IMR-90 (cell line): ENCODE measurements around the gene ZNF507. TPM values are rescaled to one million over a fixed set of nuclear protein-coding genes. Genes with fewer than 3 reads are reported as not detected.

Experiments
- ATAC-seq: fragments of 200-7000 bp; cut with Tn5 transposase; 2 replicates; pipeline ENCODE4 v1.9.1; 2020; ENCODE audit warnings: low read depth, mild to moderate bottlenecking, moderate library complexity
- BruUV-seq: library from RNA; stranded (reverse); fragments of 400-500 nt; replicated peaks from 2 replicates; lab custom pipeline; 2021; lab: Mats Ljungman, UMichigan
- CTCF ChIA-PET: fragments of 300-600 bp; formaldehyde crosslinking; extraction: SDS; loops from one replicate; lab custom pipeline; 2021; ENCODE audit warnings: antibody characterized with exemption; lab: Yijun Ruan, JAX
- POLR2A ChIA-PET: fragments of 300-600 bp; sonication (Branson Sonifier 250); formaldehyde crosslinking; loops from one replicate; lab custom pipeline; 2022; ENCODE audit warnings: antibody characterized with exemption; ENCODE audit not compliant: unreplicated experiment; lab: Charles Lee
- DNase-seq: peaks from one replicate; pipeline ENCODE4 v3.0.0; 2013
- H2AFZ ChIP-seq: replicated peaks from 2 replicates; pipeline ENCODE3; 2013; ENCODE audit warnings: low read length, mild to moderate bottlenecking; ENCODE audit not compliant: poor library complexity
- H2AK5ac ChIP-seq: 2 replicates; pipeline ENCODE4 v1.6.1; 2013; ENCODE audit warnings: low read depth, low read length, inconsistent platforms
- H2AK9ac ChIP-seq: replicated peaks from 2 replicates; pipeline ENCODE3; 2013; ENCODE audit warnings: mild to moderate bottlenecking, low read depth, low read length, moderate library complexity; ENCODE audit not compliant: poor library complexity
- H2BK120ac ChIP-seq: 2 replicates; pipeline ENCODE4 v1.6.1; 2013; ENCODE audit warnings: low read depth, low read length, inconsistent platforms
- H2BK15ac ChIP-seq: 3 replicates; pipeline ENCODE4 v1.6.1; 2013; ENCODE audit warnings: low read depth, low read length, inconsistent platforms
- H2BK20ac ChIP-seq: 2 replicates; pipeline ENCODE4 v1.6.1; 2013; ENCODE audit warnings: low read depth, mild to moderate bottlenecking, inconsistent platforms, low read length, moderate library complexity
- H2BK5ac ChIP-seq: 2 replicates; pipeline ENCODE4 v1.6.1; 2013; ENCODE audit warnings: mild to moderate bottlenecking, low read depth, low read length, inconsistent platforms; ENCODE audit not compliant: poor library complexity, severe bottlenecking
- H3K14ac ChIP-seq: replicated peaks from 2 replicates; pipeline ENCODE4 v1.6.1; 2013; ENCODE audit warnings: low read depth, low read length, inconsistent platforms
- H3K18ac ChIP-seq: 2 replicates; pipeline ENCODE4 v1.6.1; 2013; ENCODE audit warnings: low read depth, low read length, control low read depth
- H3K23ac ChIP-seq: 2 replicates; pipeline ENCODE4 v1.6.1; 2013; ENCODE audit warnings: low read depth, low read length, inconsistent platforms
- H3K27ac ChIP-seq: 2 replicates; pipeline ENCODE4 v1.5.1; 2013; ENCODE audit warnings: mild to moderate bottlenecking, control low read depth, low read length; ENCODE audit not compliant: insufficient read depth
- H3K27me3 ChIP-seq: 2 replicates; pipeline ENCODE4 v1.6.1; 2013; ENCODE audit warnings: low read length; ENCODE audit not compliant: control insufficient read depth, insufficient read depth
- H3K36me3 ChIP-seq: 2 replicates; pipeline ENCODE4 v1.6.1; 2013; ENCODE audit warnings: low read length, mixed read lengths; ENCODE audit not compliant: control insufficient read depth, insufficient read depth
- H3K4ac ChIP-seq: 2 replicates; pipeline ENCODE4 v1.6.1; 2013; ENCODE audit warnings: low read depth, low read length, inconsistent platforms
- H3K4me1 ChIP-seq: 2 replicates; pipeline ENCODE4 v1.6.1; 2013; ENCODE audit warnings: low read length, mixed read lengths; ENCODE audit not compliant: control insufficient read depth, insufficient read depth
- H3K4me2 ChIP-seq: 2 replicates; pipeline ENCODE4 v1.6.1; 2013; ENCODE audit warnings: low read depth, mild to moderate bottlenecking, control low read depth, low read length, moderate library complexity
- H3K4me3 ChIP-seq: 2 replicates; pipeline ENCODE4 v1.5.1; 2013; ENCODE audit warnings: low read depth, mild to moderate bottlenecking, control low read depth, low read length, moderate library complexity; ENCODE audit not compliant: insufficient read depth
- H3K56ac ChIP-seq: 2 replicates; pipeline ENCODE4 v1.6.1; 2013; ENCODE audit warnings: low read length, inconsistent platforms; ENCODE audit not compliant: insufficient read depth; ENCODE audit errors: extremely low read depth
- H3K79me1 ChIP-seq, 2 experiments: 2 replicates each; pipeline ENCODE4 v1.6.1; 2013; ENCODE audit warnings: low read length in 2 of 2, inconsistent platforms in 1 of 2, low read depth in 1 of 2
- H3K9ac ChIP-seq: 2 replicates; pipeline ENCODE4 v1.6.1; 2013; ENCODE audit warnings: low read depth, low read length, control low read depth
- H3K9me1 ChIP-seq: 2 replicates; pipeline ENCODE4 v1.6.1; 2013; ENCODE audit warnings: low read length, inconsistent platforms; ENCODE audit not compliant: insufficient read depth
- H3K9me3 ChIP-seq: 2 replicates; pipeline ENCODE4 v1.6.1; 2013; ENCODE audit warnings: low read length; ENCODE audit not compliant: control insufficient read depth, insufficient read depth
- H4K20me1 ChIP-seq: 2 replicates; pipeline ENCODE4 v1.6.1; 2013; ENCODE audit warnings: low read length, inconsistent platforms; ENCODE audit not compliant: insufficient read depth
- H4K5ac ChIP-seq: 2 replicates; pipeline ENCODE4 v1.6.1; 2013; ENCODE audit warnings: mild to moderate bottlenecking, low read depth, low read length, control low read depth
- H4K8ac ChIP-seq, 2 experiments: 2 replicates each; pipeline ENCODE4 v1.6.1; 2013; ENCODE audit warnings: low read depth in 2 of 2, low read length in 2 of 2, control low read depth in 1 of 2, inconsistent platforms in 1 of 2
- H4K91ac ChIP-seq: 2 replicates; pipeline ENCODE4 v1.6.1; 2013; ENCODE audit warnings: low read depth, low read length, inconsistent platforms; ENCODE audit not compliant: insufficient read depth
- FOS ChIP-seq: fragments of 150-350 bp; IDR thresholded peaks from 2 replicates; pipeline ENCODE4 v1.6.1; 2016; ENCODE audit warnings: low read depth, low read length
- MAFK ChIP-seq: IDR thresholded peaks from 2 replicates; pipeline ENCODE4 v1.6.1; 2012; ENCODE audit warnings: low read depth, low read length, improper control_type of control experiment
- MAZ ChIP-seq: IDR thresholded peaks from 2 replicates; pipeline ENCODE4 v1.6.1; 2012; ENCODE audit warnings: low read depth, mild to moderate bottlenecking, low read length, improper control_type of control experiment, moderate library complexity, borderline replicate concordance
- RCOR1 ChIP-seq: IDR thresholded peaks from 2 replicates; pipeline ENCODE4 v1.6.1; 2012; ENCODE audit warnings: mild to moderate bottlenecking, low read length, improper control_type of control experiment; ENCODE audit not compliant: insufficient replicate concordance
- WGBS, 2 experiments: methylation state at CpG; one replicate each; pipeline versions ENCODE4 v1.1.5 to v1.1.7; 2013; ENCODE audit warnings: missing lambda C conversion rate in 2 of 2; ENCODE audit not compliant: insufficient read length in 1 of 2; ENCODE audit errors: extremely low coverage in 2 of 2; 5-methylcytosine and 5-hydroxymethylcytosine counted together
- dilution Hi-C: fragments of 300-500 bp; cut with HindIII; formaldehyde crosslinking; loops from one replicate; pipeline ENCODE4 v1.14.3; 2018; ENCODE audit warnings: low sequenced_read_pairs; ENCODE audit not compliant: unreplicated experiment
- in situ Hi-C: fragments of 300-500 bp; cut with MboI; formaldehyde crosslinking; loops from 3 replicates; pipeline ENCODE4 v1.14.3; 2019; ENCODE audit warnings: low sequenced_read_pairs, inconsistent platforms, mixed read lengths
- intact Hi-C: fragments of 100-400 bp; cut with micrococcal nuclease; formaldehyde crosslinking; loops from 2 replicates; pipeline ENCODE4 v1.10.0; 2022
- polyA plus RNA-seq, 3 experiments: library from polyadenylated mRNA; depleted of rRNA; stranded (reverse); fragments of >200 nt; gene quantifications; 2 replicates each; pipeline ENCODE4 v1.2.3, GENCODE V29; 2012; ENCODE audit warnings: low replicate concordance in 1 of 3
- total RNA-seq: library from RNA; depleted of rRNA; stranded (reverse); fragments of >200 nt; gene quantifications from 2 replicates; pipeline ENCODE4 v1.2.3, GENCODE V29; 2012

Gene ZNF507
- total and polyA plus RNA-seq, 2 of the 4 experiments (the other 2 are of a cell fraction) = 9.6 to 19.9 TPM

- Histone ChIP-seq H3K9me1 (peaks cover under 1% of the 10 kb centered on the region), H3K36me3 (peaks cover 25% of the 10 kb centered on the region), H3K79me1 (peaks cover 11 to 32% of the 10 kb centered on the region in 2 experiments), H2BK120ac (no peak overlapping the region), H3K4me1 (peaks cover under 1% of the 10 kb centered on the region; the same call in 1 of the 2 replicates), H2AK9ac (no peak overlapping the region), H4K91ac (no peak overlapping the region), H3K4me2 (no peak overlapping the region), H3K9ac (no peak overlapping the region), H3K27me3 (no peaks in the 10 kb centered on the region), H2AK5ac (no peak overlapping the region), H2BK20ac (no peak overlapping the region), H3K9me3 (no peaks in the 10 kb centered on the region), H4K5ac (no peak overlapping the region), H3K56ac (no peak overlapping the region), H3K23ac (no peak overlapping the region), H3K4me3 (no peak overlapping the region), H2BK15ac (no peak overlapping the region), H3K4ac (no peak overlapping the region), H4K20me1 (no peaks in the 10 kb centered on the region), H3K14ac (no peak overlapping the region), H2AFZ (no peak overlapping the region), H3K27ac (no peak overlapping the region), H2BK5ac (no peak overlapping the region), H3K18ac (no peak overlapping the region), H4K8ac (no peak overlapping the region)
- intact Hi-C loops = no loop called here
- POLR2A ChIA-PET = no interaction called here
- in situ Hi-C loops = no loop called here
- WGBS, 2 experiments = 94% methylated on average over 3 of the region's 3 CpGs; no CpG with 5 or more reads in 1 of the 2 experiments
- no peak for ATAC-seq
- CTCF ChIA-PET = no interaction called here
- no peak for DNase-seq
- dilution Hi-C loops = no loop called here
- BruUV-seq = no TSS peak
- TF ChIP-seq MAFK (no peak), MAZ (no peak), FOS (no peak), RCOR1 (no peak)
Observed at GRCh38 chr19:32380269-32380668, 34.9 kb downstream of the ZNF507 start.
